HG03159 (cell line): ENCODE data around the gene NGFR.
"Not testable (repeated sequence)": the region's sequence is repeated elsewhere in the genome, so short reads cannot be mapped to it uniquely, and the experiment has no call there.

ENCODE experiments used
- ATAC-seq: cut with Tn5 transposase; IDR thresholded peaks from one replicate; pipeline ENCODE4 v1.9.1; 2021; ENCODE audit warnings: mild to moderate bottlenecking, moderate library complexity; ENCODE audit not compliant: unreplicated experiment

Gene NGFR

DNA sequence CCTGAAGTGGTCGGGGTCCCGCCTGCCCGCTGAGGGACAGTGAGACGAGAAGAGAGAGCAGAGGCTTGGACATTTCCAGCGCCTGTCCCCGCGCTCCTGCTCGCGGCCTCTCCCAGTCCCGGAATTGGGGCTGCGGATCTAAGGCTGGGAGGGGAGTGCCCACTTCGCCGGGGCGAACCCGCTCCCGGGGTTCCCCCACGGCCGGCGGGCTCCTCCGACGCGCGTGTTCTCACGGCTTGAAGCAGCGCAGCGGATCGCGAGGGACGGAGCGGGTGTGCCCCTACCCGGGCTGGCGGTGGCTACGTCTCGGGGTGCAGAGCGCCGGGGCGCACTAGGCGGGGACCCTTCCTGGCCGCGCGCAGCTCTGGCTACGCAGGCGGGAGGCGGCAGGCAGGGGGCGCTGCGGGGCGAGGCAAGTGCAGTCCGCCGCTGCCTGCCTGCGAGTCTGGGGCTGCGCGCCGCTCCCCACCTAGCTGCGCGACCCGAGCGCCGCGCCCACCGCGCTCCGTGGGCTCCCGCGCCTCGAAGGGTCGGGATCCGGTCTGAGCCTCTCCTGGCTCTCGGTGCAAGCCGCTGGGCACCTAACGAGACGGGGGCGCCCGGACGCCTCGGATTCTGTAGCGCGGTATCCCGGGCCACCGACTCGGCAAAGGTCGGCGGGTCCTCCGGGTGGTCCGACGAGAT lies 1.2 kb downstream of the NGFR start:
- ATAC-seq = no peak

DNA sequence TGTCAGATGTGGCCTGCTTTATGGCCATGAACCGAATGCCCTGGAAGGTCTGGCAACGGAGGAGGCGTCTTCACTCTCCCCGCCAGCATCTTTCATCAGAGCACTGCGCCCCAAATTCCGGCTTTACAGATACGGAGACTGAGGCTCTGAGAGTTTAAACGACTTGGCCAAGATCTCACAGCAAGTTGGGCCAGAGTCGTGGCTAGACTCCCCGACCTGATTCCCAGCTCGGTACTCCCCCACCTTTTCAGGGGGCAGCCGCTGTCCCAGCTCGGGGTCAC lies 1.7 kb downstream of the NGFR start:
- no peak for ATAC-seq

DNA sequence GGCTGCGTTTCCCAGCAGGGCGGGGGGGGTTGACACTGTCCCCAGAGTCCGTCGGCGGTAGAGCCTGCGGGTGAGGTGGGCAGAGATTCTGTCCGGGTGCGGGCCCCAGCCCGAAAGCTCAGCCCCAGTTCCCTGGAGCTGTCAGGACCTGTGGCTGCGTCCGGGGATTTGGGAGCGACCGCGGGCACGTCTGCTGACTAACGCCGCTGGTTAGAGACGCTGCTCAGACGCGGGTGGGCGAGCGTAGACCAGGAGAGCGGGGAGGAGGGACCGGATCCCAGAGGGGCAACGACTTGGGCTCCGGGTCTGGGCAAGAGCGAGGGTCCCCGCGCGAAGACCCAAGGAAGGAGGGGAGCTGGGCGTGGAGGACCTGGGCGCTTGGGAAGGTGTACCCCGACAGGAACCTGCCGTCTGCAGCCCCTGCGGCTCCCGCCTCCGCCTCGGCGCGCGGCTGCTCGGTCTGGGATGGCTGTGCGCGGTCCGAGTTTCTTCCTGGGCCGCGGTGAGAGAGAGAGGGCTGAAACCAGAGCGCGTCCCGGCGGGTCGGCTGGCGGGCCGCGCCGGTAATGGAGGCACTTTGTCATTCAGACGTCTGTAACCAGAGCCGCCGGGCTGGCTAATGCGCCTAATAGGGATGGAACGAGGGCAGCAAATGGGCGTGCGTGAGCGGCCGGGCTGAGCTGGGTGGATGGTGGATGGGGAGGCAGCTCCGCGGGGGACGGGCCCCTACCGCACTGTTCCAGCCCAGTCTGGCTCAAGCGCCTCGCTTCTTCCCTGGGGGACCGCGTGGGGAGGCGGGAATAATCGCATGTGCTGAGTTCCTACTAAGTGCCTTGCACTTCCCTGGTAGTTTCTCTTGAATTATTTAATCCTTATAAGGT lies 2.3 kb downstream of the NGFR start:
- ATAC-seq = no peak

DNA sequence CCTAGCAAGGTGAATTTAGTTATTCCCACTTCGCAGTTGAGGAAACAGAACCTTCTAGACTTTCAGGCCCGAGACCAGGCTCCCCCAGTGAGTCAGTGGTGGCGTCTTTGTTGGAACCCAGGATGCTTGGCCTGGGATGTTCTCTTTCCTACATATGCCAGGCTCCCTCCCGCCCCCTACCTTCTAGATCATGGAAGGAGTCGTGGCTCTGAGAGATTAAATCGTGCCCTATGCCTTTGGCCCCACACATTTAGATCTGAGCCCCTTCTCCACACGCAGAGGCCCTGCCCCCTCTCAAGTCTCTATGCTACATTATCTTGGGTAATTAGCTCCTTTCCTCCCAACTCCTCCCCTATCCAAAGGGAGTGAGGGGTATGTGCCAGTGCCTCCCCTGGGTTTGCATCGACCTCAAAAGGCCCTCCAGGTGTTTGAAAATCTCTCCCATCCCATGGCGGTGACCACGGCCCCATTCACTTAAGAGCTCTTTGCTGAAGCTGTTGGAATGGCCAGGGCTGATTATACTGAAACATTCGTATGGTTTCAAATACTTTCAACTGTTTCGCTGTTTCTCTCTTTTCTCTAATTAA lies 3.0 kb downstream of the NGFR start:
- ATAC-seq = no peak

DNA sequence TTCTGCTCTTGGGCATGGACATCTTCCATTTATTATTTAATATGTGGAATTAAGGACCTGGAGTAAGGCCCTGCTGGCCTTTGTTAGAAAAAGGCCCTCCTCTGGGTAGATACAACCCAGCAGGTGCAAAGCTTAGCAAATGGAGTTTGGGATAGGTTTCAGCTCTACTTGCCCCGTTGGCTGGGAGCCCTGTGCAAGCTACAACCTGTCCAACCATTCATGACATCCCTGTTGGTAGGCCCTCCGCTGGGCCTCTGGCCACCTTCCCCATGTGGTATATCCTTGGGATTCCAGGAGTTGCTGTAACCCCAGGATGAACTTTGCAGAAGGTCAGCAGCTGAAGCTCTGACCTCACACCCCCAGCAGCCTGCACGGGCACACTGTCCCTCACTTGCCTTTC lies 6.4 kb downstream of the NGFR start:
- no peak for ATAC-seq

DNA sequence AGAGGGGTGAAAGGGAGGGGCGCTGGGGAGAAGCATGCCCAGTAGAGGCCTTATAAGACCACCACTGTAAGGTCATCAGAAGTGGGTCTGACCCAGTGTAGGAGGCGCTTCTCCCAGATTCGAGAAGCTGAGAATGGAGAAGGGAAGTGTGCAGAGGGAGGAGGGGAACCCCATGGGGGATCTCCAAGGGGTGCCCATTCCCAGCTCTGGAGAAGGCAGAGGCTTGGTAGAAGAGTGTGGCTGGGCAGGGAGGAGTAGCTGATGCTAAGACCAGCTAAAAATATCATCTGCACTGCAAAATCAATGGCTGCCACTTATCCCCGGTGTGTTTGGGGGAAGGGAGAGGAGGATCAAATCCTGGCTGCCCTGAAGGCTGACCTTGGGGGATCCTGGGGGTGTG lies 7.2 kb downstream of the NGFR start:
- no peak for ATAC-seq

DNA sequence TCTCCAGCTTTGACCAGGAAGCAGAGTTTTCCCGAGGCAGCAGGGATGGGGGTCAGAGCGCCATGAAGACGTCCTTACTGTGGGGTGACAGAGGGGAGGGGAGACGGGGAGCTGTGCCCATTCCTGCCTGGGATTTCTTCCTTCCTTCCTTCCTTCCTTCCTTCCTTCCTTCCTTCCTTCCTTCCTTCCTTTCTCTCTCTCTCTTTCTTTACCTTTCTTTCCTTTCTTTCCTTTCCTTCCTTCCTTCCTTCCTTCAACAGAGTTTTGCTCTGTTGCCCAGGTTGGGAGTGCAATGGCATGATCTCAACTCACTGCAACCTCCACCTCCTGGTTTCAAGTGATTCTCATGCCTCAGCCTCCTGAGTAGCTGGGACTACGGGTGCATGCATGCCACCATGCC lies 7.6 kb downstream of the NGFR start:
- not testable (repeated sequence) for ATAC-seq

DNA sequence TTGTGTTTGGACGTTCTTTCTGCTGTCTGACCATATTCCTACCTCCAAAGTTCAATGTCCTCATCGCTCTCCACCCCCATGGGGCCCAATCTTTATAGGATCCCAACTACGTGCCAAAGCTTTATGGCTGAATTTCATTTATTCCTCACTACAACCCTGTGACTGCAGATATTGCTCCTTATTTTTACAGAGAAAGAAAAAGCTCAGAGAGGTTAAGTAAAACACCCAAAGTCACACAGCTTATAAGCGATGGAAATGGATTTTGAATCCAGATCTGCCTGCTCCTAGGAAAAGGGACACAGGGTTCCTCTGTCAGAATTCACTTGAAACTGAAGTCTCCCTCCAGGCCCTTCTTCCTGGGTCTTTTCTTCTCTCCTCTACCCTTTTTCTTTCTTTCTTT lies 9.3 kb downstream of the NGFR start:
- no peak for ATAC-seq

DNA sequence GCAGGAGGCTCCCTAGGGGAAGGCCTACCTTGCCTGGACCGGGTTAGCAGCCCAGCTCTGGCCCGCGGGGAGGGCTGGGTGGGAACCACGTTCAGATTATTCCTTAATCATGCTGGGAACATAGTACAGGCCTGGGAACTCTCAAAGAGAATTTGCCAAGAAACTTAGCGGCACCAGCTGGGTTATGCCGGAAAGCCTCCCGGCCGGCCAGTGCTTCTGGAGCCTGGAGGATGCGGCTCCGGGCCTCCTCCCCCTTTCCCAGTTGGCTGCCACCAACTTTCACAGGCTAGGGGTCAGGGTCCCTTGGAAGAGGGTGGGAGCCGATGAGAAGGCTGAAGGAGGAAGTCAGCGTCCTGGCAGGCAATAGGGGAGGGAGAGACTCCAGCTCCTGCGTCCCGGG lies 10.8 kb downstream of the NGFR start:
- ATAC-seq = no peak

DNA sequence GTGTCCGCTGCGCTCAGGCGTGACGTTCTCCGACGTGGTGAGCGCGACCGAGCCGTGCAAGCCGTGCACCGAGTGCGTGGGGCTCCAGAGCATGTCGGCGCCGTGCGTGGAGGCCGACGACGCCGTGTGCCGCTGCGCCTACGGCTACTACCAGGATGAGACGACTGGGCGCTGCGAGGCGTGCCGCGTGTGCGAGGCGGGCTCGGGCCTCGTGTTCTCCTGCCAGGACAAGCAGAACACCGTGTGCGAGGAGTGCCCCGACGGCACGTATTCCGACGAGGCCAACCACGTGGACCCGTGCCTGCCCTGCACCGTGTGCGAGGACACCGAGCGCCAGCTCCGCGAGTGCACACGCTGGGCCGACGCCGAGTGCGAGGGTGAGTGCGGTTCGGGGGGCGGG lies 11.2 kb downstream of the NGFR start:
- ATAC-seq = no peak

DNA sequence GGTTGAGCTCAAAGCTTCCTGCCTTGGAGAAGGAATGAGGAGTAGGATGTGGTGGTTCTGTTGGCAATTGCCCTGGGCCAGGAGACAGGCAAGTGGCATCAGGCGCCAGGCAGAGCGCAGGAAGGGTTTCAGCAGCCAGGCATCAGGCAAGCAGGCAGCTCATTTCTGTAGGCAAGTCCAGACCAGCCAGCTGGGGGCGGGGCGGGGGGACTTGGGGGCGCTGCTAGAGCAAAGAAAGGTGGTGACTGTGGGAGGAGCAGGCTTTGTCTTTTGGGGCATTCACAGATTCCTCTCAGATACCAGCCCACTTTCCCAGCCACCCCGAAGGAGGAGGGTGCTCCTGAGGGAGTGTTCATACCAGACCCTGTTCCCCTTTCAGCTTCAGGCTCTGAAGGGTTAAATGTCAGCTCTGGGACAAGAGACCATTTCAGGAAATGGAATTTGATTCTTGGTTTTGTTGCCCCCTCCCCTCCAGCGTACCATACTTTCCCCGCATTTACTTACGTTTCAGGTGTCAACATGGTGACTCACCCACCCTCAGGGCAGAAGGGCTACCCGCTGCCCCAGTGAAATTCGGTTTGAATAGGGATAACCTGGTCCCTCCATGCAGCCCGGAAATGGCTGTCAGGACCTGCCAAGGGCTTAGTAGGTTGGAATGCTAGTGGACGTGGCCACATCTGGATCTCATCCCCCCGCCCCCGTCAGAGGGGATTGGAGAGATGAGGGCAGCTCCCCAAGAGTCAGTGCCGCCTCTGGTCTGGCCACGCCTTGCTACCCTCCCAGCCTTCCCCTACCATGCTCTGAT lies 13.2 kb downstream of the NGFR start:
- no peak for ATAC-seq

DNA sequence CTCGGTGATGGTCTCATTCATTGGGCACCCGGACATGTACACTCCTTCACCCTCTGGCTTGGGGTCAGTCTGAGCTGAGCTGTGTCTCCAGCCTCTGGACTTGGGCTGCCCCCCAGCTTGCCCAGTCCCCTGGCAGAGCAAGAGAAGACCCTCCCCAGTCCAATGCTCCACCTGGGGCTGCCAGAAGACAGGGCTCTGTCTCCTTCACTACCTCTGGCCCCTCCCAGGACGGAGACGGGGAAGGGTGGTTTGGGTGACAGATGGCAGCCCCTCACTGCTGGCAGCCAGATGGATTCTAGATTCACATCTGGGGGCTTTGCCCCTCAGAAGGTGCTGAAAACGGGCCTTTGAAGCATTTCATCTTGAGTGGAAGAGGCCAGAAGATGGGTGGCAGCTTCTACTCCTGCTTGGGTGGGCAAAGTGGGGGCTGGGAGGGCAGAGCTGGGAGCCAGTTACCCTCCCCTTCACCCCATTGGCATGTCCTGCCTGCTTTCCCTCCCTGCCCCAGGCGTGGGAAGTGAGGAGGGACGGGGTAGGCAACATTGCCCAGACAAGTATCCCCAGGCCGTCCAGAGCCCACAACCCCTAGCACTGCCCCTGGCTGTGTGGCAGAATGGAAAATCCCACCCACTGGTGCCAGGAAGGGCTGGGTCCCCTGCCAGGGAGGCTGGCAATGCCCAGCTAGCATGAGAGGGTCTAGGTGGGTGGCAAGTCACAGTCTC lies 13.9 kb downstream of the NGFR start:
- no peak for ATAC-seq

DNA sequence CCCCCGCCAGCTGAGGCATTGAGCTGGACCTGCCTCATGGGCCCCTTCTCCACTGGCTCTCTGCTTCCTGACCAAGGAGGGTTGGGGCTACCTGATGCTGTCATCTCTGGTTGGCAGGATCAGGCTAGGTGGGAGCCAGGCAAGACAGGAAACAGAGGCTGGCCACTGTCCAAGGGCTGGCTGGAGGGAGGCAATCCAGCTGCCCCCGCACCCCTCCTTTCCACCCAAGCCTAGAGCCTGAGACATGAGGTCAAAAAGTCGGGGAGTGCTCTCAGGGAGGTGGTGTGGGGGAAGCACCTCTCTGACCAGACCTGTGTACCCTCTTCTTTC lies 14.5 kb downstream of the NGFR start:
- no peak for ATAC-seq

DNA sequence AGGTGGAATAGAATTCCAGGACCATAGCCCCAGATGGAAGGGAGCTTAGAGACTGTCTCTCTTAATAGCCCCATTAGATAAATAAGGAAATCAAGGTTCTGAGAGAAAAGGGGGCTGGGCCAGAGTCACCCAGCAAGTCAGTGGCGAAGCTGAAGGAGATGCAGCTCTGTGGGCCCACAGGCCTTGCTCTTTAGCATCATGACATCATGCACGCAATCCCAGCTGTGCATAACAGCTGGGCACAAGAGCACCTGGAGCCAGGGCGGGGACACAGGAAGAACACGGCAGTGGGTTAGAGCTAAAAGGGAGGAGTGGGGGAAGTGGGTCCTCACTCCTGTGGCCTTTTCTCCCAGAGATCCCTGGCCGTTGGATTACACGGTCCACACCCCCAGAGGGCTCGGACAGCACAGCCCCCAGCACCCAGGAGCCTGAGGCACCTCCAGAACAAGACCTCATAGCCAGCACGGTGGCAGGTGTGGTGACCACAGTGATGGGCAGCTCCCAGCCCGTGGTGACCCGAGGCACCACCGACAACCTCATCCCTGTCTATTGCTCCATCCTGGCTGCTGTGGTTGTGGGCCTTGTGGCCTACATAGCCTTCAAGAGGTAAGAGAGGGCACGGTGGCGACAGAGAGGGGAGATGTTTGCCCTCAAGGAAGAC lies 15.1 kb downstream of the NGFR start:
- ATAC-seq = no peak

DNA sequence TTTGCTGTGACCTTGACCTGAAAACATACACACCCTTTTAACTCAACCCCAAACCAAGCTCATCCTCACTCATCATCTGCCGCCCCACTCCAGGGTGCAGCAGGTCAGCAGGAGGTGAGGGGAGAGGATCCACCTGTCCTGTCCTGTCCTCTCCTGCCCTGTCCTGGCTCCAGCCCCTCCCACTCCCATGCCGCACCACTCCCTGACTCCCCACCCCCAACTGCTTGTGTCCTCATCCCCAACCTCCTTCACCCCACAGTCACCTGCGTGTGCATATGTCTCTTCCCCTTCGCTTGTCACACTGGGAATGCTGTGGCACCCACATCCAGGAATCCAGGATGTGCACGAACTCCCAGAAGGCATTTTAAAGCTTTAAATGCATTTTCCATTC lies 15.6 kb downstream of the NGFR start:
- no peak for ATAC-seq

DNA sequence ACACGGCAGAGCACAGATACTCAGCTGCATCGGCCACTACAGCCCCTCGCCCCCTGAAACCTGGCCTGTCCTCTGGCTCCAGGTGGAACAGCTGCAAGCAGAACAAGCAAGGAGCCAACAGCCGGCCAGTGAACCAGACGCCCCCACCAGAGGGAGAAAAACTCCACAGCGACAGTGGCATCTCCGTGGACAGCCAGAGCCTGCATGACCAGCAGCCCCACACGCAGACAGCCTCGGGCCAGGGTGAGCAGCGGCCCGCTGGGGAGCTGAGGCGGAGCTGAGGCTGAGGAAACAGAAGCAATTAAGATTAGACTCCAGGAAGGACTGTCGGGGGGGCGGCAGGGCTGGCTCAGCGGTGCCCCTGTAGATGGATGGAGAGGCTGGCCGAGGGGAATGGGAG lies 16.7 kb downstream of the NGFR start:
- ATAC-seq = no peak

DNA sequence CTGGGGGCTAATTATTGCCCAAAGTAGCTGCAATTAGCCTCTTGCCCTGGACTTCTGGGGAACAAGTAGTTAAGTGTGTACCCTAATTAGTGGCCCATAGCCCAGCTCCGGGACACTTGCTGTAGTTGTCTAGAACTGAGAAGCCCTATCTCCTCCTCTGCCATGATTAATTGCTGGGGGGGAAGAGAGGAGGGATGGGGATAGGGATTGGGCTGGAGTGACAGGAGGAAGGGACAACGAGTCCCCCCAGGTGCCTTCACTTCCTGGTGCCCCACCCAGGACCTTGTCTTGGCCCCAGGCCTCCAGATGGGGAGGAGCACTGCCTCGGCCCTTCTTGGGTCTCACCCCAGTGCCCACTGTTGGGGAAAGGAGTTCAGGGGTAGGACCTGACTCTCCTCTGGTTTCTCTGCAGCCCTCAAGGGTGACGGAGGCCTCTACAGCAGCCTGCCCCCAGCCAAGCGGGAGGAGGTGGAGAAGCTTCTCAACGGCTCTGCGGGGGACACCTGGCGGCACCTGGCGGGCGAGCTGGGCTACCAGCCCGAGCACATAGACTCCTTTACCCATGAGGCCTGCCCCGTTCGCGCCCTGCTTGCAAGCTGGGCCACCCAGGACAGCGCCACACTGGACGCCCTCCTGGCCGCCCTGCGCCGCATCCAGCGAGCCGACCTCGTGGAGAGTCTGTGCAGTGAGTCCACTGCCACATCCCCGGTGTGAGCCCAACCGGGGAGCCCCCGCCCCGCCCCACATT lies 17.4 kb downstream of the NGFR start:
- ATAC-seq = no peak

DNA sequence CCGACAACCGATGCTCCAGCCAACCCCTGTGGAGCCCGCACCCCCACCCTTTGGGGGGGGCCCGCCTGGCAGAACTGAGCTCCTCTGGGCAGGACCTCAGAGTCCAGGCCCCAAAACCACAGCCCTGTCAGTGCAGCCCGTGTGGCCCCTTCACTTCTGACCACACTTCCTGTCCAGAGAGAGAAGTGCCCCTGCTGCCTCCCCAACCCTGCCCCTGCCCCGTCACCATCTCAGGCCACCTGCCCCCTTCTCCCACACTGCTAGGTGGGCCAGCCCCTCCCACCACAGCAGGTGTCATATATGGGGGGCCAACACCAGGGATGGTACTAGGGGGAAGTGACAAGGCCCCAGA lies 17.9 kb downstream of the NGFR start:
- no peak for ATAC-seq

DNA sequence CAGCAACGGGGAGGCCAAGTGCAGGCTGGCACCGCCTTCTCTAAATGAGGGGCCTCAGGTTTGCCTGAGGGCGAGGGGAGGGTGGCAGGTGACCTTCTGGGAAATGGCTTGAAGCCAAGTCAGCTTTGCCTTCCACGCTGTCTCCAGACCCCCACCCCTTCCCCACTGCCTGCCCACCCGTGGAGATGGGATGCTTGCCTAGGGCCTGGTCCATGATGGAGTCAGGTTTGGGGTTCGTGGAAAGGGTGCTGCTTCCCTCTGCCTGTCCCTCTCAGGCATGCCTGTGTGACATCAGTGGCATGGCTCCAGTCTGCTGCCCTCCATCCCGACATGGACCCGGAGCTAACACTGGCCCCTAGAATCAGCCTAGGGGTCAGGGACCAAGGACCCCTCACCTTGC lies 18.5 kb downstream of the NGFR start:
- no peak for ATAC-seq
